Left hindlimb (tissue), 1 donor: Measurements from ENCODE around the gene THSD7B.
"Not testable (repeated sequence)": the region's sequence is repeated elsewhere in the genome, so short reads cannot be mapped to it uniquely, and the experiment has no call there.

Experiments
- DNase-seq: peaks from one replicate; pipeline ENCODE4 v3.0.0-alpha.2; 2018

THSD7B gene

GRCh38 chr2:137444970-137445369, 679.6 kb downstream of the THSD7B start:
- no peak for DNase-seq

DNA sequence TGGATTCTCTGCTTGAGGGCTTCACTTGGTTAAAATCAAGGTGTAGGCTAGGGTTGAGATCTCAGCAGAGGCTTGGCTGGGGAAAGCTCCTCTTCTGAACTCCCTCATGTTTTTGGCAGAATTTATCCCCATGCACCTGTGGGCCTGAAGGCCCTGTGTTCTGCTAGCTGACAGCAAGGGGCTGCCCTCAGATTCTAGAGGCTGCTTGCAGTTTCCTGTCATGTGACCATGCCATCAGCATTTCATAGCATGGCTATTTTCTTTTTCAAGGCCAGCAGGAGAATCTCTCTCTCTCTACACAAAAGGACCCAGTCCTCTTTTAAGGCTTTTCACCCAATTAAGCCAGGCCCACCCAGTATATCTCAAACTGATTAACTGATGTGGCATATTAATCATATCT, 684.1 kb downstream of the THSD7B start:
- DNase-seq = no peak

DNA sequence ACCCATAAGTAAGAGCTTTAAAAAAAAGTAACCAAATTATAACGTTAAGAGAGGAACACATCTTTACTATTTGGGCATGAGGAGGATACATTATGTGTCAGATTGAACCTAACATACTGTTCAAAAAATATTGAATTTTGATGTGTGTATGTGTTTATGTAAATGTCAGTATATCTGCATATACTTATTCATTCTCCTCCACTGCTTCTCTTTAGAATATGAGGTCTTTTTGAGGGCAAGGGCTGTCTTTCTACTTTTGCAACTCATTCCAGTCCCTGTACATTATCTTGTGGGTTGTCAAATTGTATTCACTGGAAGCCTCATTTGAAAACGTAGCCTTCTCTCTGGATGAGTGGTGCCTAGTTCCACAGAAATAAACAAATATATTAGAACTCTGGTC, 689.5 kb downstream of the THSD7B start:
- no peak for DNase-seq

- DNase-seq = peak; percentile 33
These were observed 702.0 kb downstream of the THSD7B start for GRCh38 chr2:137467246-137467862.

GRCh38 chr2:137493261-137493660, 727.9 kb downstream of the THSD7B start:
- no peak for DNase-seq

DNA sequence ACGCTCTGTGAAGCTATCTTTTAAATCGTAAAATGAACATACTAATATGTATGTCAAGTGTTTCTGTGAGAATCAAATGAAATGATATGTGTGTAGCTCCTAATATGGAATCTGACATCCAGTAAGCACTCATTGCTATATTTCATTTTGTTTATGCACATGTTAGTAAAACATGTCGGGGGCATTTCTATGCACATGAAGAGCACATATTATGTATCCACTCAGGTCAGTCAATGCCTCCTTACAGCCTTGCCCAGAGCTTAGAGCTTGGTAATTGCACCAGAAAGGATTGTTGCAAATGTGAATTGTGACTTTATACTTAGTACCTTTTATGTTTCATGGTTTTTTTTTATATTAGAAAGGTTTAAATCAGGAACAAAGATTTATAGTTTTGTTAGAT, 735.3 kb downstream of the THSD7B start:
- DNase-seq = no peak

- DNase-seq = no peak
These were observed 741.9 kb downstream of the THSD7B start for GRCh38 chr2:137507237-137507636.

GRCh38 chr2:137508739-137509384, 743.5 kb downstream of the THSD7B start:
- no peak for DNase-seq

DNA sequence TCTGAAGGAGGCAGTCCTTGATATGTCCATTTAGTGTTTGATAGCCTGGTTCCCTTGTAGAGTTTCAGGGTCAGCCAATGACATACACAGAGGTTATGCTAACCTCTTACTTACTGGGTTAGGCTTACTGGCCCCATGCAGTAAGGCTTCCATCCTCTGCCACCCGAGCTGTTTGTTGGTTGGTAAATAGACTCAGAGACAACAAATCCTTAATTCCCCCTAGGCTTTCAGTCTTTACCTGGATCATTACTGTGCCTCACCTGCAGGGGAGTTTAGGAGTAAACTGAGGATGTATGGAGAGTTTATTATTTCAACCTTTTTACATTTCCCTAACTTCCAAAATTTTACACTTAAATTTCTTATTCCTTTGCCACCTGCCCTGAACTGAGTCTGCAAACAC, 746.2 kb downstream of the THSD7B start:
- DNase-seq = no peak

DNA sequence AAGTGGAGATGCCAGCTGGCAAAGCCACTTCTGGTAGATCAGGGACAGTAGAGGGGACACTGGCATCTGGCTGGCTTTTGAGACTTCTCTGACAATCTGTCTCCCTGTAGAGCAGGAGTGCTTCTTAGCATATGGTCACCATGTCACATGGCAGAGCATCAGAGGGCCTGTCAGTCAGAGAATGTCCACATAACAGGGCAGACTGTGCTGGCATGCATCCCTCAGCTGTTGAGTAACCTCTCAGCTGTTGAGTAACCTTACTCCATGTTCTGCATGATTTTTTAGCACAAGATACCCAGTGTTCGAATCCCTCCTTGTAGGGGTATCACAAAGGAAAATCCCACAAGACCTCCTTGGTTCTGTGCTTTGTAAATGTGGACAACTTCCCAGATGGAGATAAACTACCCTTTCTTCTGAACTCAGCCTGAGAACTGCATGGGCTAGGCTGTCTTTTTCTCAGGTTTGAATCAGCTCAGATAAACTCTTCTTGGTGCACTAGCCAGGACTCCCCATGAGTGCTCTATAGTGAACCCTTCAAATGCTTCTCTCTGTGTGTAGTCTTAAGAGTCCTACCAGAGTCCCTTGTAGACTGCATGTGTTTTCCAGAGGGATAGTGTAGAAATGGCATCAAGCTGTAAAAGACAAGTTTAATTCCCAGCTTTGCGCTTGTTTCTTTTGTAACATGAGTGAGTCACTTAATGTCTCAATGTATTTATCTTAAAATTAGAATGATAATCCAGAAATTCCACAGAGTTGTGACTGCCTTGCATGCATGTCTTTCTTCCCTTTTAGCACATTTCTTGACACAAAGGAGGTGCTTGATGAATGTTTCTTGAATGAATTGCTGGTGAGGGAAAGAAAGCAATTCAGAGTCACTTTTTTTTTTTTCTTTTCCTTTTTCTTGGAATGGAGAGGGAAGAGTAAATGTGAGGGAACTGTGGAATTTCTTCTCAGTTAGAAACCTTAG, 756.6 kb downstream of the THSD7B start:
- DNase-seq = no peak

DNA sequence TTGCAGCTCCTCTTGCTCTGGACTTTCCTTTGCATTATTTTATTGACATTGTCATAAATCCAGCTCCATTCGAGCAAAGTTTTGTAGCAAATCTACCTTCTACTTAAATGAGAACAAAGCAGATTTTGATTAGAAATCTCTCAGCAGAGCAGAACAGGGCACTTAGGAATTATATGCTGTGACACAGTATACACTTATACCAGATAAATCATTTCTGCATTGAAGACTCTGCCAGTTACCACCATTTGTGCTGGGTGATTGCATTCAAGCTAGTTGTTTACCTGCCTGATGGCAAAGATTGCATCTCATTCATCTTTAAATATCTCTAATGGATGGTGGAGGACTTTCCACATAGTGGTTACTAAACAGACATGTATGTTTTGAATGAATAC, 757.3 kb downstream of the THSD7B start:
- no peak for DNase-seq

- no peak for DNase-seq
These were observed 758.6 kb downstream of the THSD7B start for GRCh38 chr2:137523931-137524330.

GRCh38 chr2:137525132-137525531, 759.8 kb downstream of the THSD7B start:
- DNase-seq = no peak

GRCh38 chr2:137525641-137526190, 760.4 kb downstream of the THSD7B start:
- DNase-seq = no peak

- no peak for DNase-seq
These were observed 770.6 kb downstream of the THSD7B start for GRCh38 chr2:137535897-137536296.

- DNase-seq = no peak
These were observed 774.0 kb downstream of the THSD7B start for GRCh38 chr2:137539336-137539735.

DNA sequence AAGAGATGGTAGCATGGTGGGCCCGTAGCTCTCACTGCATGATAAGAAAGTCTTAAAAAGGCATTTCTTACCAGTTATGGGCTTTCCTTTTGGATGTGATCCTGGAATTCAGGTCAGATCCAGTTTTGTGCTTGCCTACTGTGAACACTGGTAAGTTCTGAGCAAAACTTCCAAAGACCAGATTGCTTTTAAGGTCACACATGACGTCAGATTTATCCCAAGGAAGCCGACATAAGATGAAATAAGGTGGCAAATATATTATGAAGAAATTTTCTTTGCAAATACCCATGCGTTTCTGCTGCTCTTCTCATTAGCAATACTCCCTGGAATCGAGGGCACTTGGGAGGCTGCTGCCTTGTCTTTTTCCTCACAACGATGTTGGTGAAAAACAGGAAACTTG, 782.5 kb downstream of the THSD7B start:
- no peak for DNase-seq

GRCh38 chr2:137566387-137566786, 801.0 kb downstream of the THSD7B start:
- DNase-seq = no peak

DNA sequence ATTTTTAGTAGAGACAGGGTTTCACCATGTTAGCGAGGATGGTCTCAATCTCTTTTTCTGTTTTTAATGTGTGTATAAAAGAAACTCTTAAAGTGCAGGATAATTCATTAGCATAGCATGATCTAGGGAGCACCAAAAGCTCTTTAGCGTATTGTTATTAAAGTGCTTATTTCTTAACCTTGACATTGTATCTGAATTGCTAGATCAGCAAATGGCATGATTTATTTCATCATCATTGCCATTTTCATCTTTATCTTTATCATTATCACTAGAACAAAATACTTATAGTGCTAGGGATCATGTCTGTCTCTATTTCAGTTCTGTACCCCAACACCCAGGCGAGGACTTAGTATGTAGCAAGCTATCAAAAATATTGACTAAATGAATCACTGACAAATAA, 805.1 kb downstream of the THSD7B start:
- DNase-seq = no peak

DNA sequence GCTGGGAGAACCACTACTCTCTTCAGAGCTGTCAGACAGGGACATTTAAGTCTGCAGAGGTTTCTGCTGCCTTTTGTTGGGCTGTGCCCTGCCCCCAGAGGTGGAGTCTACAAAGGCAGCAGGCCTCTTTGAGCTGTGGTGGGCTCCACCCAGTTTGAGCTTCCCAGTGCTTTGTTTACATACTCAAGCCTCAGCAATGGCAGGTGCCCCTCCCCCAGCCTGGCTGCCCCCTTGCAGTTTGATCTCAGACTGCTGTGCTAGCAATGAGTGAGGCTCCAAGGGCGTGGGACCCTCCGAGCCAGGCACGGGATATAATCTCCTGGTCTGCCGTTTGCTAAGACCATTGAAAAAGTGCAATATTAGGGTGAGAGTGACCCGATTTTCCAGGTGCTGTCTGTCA, 822.5 kb downstream of the THSD7B start:
- not testable (repeated sequence) for DNase-seq

DNA sequence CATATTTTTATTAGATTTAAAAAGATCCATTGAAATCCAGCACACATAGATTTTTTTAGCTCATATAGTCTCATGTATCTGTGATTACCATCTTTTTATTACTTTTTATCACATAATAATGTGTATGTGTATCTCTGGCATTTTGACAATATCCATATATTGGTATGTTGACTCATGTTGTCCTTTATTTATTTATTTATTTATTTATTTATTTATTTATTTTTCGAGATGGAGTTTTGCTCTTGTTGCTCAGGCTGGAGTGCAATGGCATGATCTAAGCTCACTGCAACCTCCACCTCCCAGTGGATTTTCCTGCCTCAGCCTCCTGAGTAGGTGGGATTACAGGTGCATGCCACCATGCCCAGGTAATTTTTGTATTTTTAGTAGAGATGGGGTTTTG, 823.2 kb downstream of the THSD7B start:
- not testable (repeated sequence) for DNase-seq

DNA sequence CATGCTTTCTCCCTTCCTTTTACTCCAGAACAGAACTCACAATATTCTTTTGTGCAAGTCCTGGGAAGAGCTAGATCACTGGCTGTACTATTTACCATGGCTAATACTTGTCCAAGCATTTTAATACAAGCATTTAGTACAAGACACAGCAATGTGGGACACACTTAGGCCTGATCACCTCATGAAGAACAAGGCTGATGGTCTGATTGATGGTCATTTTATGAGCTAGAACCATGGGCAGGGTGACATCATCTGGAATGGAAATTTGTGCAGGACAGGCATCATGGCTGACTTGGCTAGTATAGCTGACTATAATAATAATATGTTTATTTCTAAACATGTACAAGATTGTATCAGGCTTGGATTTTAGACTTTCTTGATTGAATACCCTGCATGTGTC, 824.8 kb downstream of the THSD7B start:
- DNase-seq = no peak

DNA sequence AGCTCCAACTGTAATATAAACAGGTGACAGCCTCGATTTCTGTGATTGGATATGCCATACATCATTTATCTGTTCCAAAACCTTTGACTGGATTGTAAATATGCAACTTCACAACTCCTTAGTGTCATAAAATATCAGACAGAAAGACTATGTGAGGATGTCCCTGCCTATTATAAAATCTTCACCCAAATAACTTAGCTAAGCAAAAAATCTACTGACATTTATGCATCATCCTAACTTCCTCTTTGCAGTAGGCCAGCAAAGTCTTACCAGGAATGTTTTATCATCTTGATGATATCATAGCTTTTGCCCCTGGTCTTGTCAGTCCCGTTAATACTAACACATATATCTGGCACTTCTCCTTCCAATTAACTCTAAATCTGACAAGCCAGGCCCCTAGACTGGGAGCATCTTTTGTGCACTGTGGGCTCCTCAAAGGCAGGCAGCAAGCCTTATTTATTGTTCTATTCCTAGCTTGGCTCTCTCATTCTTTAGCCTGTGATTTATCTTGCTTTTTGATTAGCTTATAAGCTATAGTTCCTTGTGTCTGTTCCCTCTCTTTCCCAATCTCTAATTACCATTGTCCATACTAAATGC, 842.5 kb downstream of the THSD7B start:
- DNase-seq = no peak
